ENCODE results near the gene GFY.

The GFY gene

DNA sequence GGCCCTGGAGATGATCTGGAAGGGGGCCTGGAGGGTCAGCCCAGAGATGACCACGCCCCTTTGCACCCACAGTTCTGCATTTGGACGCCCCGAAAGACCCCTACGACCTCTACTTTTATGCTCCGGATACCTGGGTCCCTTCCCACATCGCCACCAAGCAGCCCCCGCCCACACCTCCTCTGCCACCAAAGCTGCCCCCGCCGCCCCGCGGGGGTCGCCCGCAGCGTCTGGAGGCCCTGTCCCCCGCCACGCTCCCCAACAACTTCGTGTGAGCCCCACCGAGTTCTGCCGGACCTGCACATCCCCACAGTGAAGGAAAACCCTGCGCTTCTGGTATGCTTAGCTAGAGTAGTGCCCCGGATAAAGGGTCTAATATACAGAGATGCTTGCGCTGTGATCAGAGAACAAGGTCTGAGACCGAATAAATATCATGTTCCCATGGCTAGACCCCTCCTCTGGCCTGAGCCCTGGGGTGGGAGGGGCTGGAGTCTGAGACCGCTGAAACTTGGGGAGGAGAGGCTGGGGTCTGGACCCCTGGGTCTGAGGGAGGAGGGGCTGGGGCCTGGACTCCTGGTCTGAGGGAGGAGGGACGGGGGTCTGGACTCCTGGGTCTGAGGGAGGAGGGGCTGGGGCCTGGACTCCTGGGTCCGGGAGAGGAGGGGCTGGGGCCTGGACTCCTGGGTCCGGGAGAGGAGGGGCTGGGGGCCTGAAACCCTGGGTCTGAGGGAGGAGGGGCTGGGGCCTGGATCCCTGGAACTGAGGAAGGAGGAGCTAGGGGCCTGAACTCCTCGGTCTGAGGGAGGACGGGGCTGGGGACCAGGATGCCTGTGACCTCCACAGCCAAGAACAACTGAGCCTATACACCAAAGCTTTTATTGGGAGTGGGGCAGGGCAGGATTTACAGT, 3.6 kb downstream of the GFY start:
- H3K4me3 ChIP-seq (ENCODE audit: low read length in 2 of 2): no peak overlapping the region
- no peaks in the 10 kb centered on the region for H3K9me3 ChIP-seq (ENCODE audit: control insufficient read depth in 2 of 2, low read length in 2 of 2)
- H3K4me1 ChIP-seq (ENCODE audit: control insufficient read depth, insufficient read depth, low read length): peaks cover 10% of the 10 kb centered on the region
- H3K36me3 ChIP-seq (ENCODE audit: control insufficient read depth in 2 of 2, insufficient read depth in 2 of 2, low read length in 2 of 2): no peaks in the 10 kb centered on the region
- no peak overlapping the region for H3K27ac ChIP-seq (ENCODE audit: low read length)
- no peak overlapping the region for H3K9ac ChIP-seq (ENCODE audit: low read length in 2 of 2)
- peaks cover 80% of the 10 kb centered on the region in 2 donors for H3K27me3 ChIP-seq (ENCODE audit: control insufficient read depth in 1 of 2, insufficient read depth in 2 of 2, low read length in 2 of 2)

DNA sequence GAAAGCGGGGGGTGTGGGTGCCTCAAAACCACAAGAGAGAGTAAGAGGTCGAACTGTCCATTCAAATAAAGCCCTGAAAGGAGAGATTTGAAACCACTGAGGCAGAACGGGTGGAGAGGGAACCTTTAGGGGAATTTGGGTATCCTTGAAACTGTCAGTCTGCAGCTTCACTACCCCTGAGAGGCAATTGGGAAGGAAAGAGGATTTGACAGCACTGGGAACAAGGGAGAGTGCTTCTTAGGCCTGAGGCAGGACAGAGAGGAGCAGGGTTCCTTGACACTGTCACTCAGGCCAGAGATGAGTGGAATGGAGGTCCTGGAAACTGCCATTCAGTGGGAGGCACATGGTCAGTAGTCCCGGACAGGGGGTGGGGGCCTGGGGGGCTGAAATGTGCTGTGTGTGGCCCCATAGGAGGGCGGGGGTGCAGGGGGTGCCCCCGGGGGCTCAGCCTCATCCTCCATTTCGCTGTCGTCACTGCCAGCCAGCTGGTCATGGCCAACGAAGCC, 5.0 kb downstream of the GFY start:
- Histone ChIP-seq H3K9ac (ENCODE audit: low read length in 2 of 2) (no peak overlapping the region), H3K27ac (ENCODE audit: low read length) (no peak overlapping the region), H3K27me3 (ENCODE audit: control insufficient read depth in 1 of 2, insufficient read depth in 2 of 2, low read length in 2 of 2) (peaks cover 82 to 87% of the 10 kb centered on the region in 2 donors), H3K9me3 (ENCODE audit: control insufficient read depth in 2 of 2, low read length in 2 of 2) (no peaks in the 10 kb centered on the region), H3K4me3 (ENCODE audit: low read length in 2 of 2) (no peak overlapping the region), H3K4me1 (ENCODE audit: control insufficient read depth, insufficient read depth, low read length) (peaks cover 9% of the 10 kb centered on the region), H3K36me3 (ENCODE audit: control insufficient read depth in 2 of 2, insufficient read depth in 2 of 2, low read length in 2 of 2) (no peaks in the 10 kb centered on the region)

DNA sequence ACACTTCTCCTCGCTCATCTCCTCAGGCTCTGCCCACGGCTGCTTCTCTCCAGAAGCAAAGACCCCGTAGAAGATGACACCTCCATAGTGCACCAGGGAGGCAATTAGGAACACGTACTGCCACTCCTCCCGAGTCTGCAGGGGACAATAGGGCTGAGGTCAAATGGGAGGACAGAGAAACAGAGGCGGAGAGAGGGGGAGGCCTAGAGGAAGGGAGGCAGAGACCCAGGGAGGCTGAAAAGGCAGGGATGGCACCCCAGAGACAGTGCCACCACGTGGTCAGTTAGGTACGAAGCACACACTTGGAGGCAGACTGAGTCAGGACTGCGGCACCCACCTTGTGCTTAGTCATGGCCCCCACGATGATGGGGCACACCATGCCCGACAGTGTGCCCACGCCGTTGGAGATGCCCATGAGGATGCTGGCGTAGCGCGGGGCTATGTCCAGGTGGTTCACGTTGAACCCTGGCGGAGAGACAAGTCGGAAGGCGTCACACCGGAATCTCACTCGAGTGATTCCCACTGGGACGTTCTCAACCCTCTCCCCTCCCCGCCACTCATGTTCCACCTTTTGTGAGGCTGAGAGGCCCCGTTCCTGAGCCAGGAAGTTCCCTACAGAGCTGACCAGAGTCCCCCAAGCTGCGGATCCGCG, 5.6 kb downstream of the GFY start:
- Histone ChIP-seq H3K9ac (ENCODE audit: low read length in 2 of 2) (no peak overlapping the region), H3K9me3 (ENCODE audit: control insufficient read depth in 2 of 2, low read length in 2 of 2) (no peaks in the 10 kb centered on the region), H3K27ac (ENCODE audit: low read length) (no peak overlapping the region), H3K4me3 (ENCODE audit: low read length in 2 of 2) (no peak overlapping the region), H3K36me3 (ENCODE audit: control insufficient read depth in 2 of 2, insufficient read depth in 2 of 2, low read length in 2 of 2) (no peaks in the 10 kb centered on the region), H3K4me1 (ENCODE audit: control insufficient read depth, insufficient read depth, low read length) (peaks cover 9% of the 10 kb centered on the region), H3K27me3 (ENCODE audit: control insufficient read depth in 1 of 2, insufficient read depth in 2 of 2, low read length in 2 of 2) (peaks cover 82% of the 10 kb centered on the region in 2 donors)

DNA sequence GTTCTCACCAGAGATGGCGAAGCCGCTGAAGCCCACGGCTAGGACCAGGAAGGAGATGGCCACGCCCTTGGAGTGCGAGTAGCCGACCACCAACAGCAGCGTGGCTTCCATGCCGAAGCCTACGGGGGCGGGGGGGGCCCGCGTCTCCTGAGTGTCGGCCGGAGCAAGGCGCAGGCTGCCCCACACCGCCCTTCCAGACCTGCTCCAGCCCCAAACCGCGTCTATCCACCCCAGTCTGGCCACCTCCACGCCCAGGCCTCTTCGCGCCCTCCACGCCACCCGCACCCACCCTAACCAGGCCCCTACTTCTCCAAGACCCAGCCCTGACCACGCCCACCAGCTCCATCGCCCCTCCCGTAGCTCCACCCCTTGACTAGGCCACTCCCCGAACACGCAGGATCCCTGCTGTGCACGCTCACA, 6.2 kb downstream of the GFY start:
- Histone ChIP-seq H3K27me3 (ENCODE audit: control insufficient read depth in 1 of 2, insufficient read depth in 2 of 2, low read length in 2 of 2) (peaks cover 82% of the 10 kb centered on the region in 2 donors), H3K36me3 (ENCODE audit: control insufficient read depth in 2 of 2, insufficient read depth in 2 of 2, low read length in 2 of 2) (no peaks in the 10 kb centered on the region), H3K4me3 (ENCODE audit: low read length in 2 of 2) (no peak overlapping the region), H3K9ac (ENCODE audit: low read length in 2 of 2) (no peak overlapping the region), H3K9me3 (ENCODE audit: control insufficient read depth in 2 of 2, low read length in 2 of 2) (no peaks in the 10 kb centered on the region), H3K27ac (ENCODE audit: low read length) (no peak overlapping the region), H3K4me1 (ENCODE audit: control insufficient read depth, insufficient read depth, low read length) (peaks cover 9% of the 10 kb centered on the region)

DNA sequence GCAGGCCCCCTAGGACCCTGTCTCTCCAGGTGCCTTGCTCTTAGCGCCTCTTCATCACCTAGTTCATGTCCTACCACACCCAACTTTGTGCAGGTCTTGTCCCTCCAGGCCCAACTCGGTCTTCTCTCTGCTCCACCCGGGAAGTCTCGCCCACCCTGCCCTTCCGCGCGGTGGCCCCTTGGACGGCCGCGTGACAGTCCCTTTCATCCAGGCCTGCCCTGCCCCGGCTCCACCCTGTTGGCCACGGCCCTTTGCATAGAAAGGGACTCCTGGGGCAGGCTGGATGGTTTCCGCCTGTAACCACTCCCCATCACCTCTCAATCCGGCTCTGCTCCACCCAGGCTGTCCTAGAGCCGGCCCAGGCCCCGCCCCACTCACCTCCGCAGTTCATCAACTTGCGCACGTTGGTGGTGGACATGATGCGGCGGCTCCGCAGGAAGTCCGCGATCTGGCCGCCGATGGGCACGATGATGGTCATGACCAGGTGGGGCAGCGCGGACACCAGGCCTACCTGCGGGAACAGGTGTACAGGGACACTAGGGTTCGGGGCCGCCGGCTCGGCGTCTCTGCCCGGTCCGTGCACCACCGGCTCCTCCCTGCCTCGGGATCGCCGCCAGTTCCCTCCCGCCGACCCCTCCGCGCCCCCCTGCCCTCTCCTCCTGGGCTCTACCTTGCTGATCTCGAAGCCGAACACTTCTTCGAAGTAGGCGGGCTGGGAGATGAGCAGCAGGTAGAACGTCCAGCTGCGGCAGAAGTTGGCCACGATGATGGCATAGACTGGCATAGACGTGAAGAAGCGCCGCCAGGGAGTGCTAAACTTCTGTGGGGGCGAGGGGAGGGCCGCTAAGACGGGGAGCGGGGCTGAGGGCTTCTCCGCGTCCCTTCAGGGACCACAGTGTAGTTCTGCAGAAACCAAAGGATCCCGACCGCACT, 7.2 kb downstream of the GFY start:
- Histone ChIP-seq H3K4me3 (ENCODE audit: low read length in 2 of 2) (no peak overlapping the region), H3K9ac (ENCODE audit: low read length in 2 of 2) (no peak overlapping the region), H3K27me3 (ENCODE audit: control insufficient read depth in 1 of 2, insufficient read depth in 2 of 2, low read length in 2 of 2) (peaks cover 75 to 81% of the 10 kb centered on the region in 2 donors), H3K36me3 (ENCODE audit: control insufficient read depth in 2 of 2, insufficient read depth in 2 of 2, low read length in 2 of 2) (no peaks in the 10 kb centered on the region), H3K4me1 (ENCODE audit: control insufficient read depth, insufficient read depth, low read length) (peaks cover 9% of the 10 kb centered on the region), H3K9me3 (ENCODE audit: control insufficient read depth in 2 of 2, low read length in 2 of 2) (no peaks in the 10 kb centered on the region), H3K27ac (ENCODE audit: low read length) (no peak overlapping the region)

DNA sequence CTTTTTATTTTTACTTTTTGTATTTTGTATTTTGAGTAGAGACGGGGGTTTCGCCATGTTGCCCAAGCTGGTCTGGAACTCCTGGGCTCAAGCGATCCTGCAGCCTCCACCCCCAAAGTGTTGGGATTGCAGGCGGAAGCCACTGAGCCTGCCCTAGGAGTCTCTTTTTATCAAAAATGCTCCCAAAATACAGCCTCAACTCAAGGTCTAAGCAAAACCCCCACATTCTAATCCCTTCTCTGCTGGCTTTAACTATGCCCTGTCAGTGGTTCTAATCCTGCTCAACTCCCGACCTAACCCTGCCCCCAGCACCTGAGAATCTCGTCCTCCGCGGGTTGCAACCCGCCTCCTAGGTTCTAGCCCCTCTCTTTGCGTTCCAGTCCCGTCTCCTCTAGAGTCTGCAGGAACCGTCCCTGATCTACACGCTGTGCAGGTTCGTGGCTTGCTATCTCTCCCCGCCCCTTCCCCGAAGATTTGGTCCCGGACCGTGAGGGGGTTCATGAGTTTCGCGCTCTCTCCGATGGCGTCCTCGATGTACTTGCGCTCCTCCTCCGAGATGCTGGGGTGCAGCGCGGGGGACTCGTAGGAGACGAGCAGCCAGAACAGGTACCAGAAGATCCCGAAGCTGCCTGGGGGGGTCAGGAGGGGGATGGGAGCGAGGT, 8.2 kb downstream of the GFY start:
- Histone ChIP-seq H3K36me3 (ENCODE audit: control insufficient read depth in 2 of 2, insufficient read depth in 2 of 2, low read length in 2 of 2) (no peaks in the 10 kb centered on the region), H3K27ac (ENCODE audit: low read length) (no peak overlapping the region), H3K4me3 (ENCODE audit: low read length in 2 of 2) (no peak overlapping the region), H3K27me3 (ENCODE audit: control insufficient read depth in 1 of 2, insufficient read depth in 2 of 2, low read length in 2 of 2) (peaks cover 76 to 79% of the 10 kb centered on the region in 2 donors), H3K9ac (ENCODE audit: low read length in 2 of 2) (no peak overlapping the region), H3K9me3 (ENCODE audit: control insufficient read depth in 2 of 2, low read length in 2 of 2) (no peaks in the 10 kb centered on the region), H3K4me1 (ENCODE audit: control insufficient read depth, insufficient read depth, low read length) (peaks cover 1% of the 10 kb centered on the region)

DNA sequence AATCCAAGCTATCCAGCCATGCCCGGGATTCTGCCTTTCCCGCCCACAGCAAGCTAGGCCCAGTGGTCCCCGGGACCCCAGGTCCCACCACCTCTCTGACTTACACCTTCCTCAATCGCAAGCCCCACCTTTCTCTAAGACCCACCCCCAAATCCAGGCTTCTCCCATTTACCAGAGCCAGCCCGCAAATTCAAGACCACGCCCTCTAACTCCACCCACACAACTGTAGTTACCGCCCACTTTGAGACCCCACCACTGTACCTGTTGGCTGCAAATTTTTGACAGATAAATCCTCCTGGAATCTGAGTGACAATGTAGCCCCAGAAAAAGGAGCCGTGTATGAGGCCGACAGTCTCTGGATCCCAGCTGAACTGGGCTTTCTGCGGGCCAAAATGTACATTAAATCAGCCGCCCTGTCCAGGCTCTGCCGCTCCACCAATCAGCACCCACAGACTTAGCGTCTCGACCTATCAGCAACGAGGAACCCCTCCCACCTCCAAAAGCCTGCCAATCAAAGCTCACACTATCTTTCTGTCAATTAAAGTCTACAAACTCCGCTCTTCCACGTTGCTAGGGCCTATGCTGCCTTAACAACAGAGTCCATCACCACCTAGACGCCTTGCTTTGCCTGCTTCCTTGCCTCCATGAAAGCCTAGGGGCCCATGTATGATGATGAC, 9.9 kb downstream of the GFY start:
- H3K36me3 ChIP-seq (ENCODE audit: control insufficient read depth in 2 of 2, insufficient read depth in 2 of 2, low read length in 2 of 2): no peaks in the 10 kb centered on the region
- no peaks in the 10 kb centered on the region for H3K9me3 ChIP-seq (ENCODE audit: control insufficient read depth in 2 of 2, low read length in 2 of 2)
- no peak overlapping the region for H3K9ac ChIP-seq (ENCODE audit: low read length in 2 of 2)
- H3K27ac ChIP-seq (ENCODE audit: low read length): no peak overlapping the region
- H3K27me3 ChIP-seq (ENCODE audit: control insufficient read depth in 1 of 2, insufficient read depth in 2 of 2, low read length in 2 of 2): peaks cover 80 to 81% of the 10 kb centered on the region in 2 donors
- no peak overlapping the region for H3K4me3 ChIP-seq (ENCODE audit: low read length in 2 of 2)
- no peaks in the 10 kb centered on the region for H3K4me1 ChIP-seq (ENCODE audit: control insufficient read depth, insufficient read depth, low read length)

DNA sequence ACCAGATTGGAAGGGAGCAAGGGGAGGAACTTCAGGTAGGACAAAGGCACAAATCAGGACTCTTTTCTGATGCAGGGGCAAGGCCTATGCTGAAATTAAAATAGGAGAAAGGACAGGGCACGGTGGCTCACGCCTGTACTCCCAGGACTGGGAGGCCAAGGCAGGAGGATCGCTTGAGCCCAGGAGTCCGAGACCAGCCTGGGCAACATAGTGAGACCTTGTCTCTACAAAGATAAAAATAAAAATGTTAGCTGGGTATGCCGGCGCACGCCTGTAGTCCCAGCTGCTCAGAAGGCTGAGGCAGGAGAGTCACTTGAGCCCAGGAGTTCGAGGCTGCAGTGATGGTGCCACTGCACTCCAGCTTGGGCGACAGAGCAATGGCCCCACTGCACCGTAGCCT, 10.5 kb downstream of the GFY start:
- Histone ChIP-seq H3K4me1 (ENCODE audit: control insufficient read depth, insufficient read depth, low read length) (peaks cover 1% of the 10 kb centered on the region), H3K9ac (ENCODE audit: low read length in 2 of 2) (no peak overlapping the region), H3K36me3 (ENCODE audit: control insufficient read depth in 2 of 2, insufficient read depth in 2 of 2, low read length in 2 of 2) (no peaks in the 10 kb centered on the region), H3K4me3 (ENCODE audit: low read length in 2 of 2) (no peak overlapping the region), H3K27ac (ENCODE audit: low read length) (no peak overlapping the region), H3K27me3 (ENCODE audit: control insufficient read depth in 1 of 2, insufficient read depth in 2 of 2, low read length in 2 of 2) (peaks cover 83 to 87% of the 10 kb centered on the region in 2 donors), H3K9me3 (ENCODE audit: control insufficient read depth in 2 of 2, low read length in 2 of 2) (no peaks in the 10 kb centered on the region)

DNA sequence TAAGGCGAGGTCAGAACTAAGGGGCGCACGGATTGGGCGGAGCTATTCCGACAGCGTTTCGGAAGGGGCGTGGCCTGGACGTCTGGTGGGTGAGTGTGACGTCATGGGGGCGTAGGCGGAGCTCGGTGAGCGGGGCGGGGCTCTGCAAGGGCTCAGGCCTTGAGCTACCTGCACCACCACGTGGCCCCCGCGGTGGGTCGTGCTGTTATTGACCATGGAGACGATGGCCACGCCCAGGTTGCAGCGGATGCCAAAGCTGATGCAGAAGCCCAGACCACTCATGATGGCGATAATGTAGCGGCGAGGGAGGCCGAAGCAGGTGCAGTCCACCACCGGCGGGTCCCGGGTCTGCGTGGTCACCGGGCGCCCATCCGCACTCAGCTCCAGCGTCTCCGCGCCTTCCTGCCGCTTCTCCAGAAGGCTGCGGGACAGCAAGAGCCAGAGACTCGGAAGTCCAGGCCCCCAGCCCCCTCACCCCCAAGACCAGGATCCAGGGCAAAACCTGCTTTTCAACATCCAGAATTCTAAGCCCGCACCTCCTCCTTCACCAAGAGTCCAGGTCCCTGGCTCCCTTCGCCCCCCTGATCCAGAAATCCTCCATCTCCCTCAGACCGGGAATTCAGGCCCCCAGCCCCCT, 11.3 kb downstream of the GFY start:
- H3K36me3 ChIP-seq (ENCODE audit: control insufficient read depth in 2 of 2, insufficient read depth in 2 of 2, low read length in 2 of 2): no peaks in the 10 kb centered on the region
- no peak overlapping the region for H3K27ac ChIP-seq (ENCODE audit: low read length)
- no peaks in the 10 kb centered on the region for H3K9me3 ChIP-seq (ENCODE audit: control insufficient read depth in 2 of 2, low read length in 2 of 2)
- H3K27me3 ChIP-seq (ENCODE audit: control insufficient read depth in 1 of 2, insufficient read depth in 2 of 2, low read length in 2 of 2): peaks cover 80 to 83% of the 10 kb centered on the region in 2 donors
- H3K9ac ChIP-seq (ENCODE audit: low read length in 2 of 2): no peak overlapping the region
- no peak overlapping the region for H3K4me3 ChIP-seq (ENCODE audit: low read length in 2 of 2)
- H3K4me1 ChIP-seq (ENCODE audit: control insufficient read depth, insufficient read depth, low read length): peaks cover 7% of the 10 kb centered on the region
